Smooth muscle cell (in vitro differentiated cells): ENCODE results near the gene PAK4. TPM values are rescaled to one million over a fixed set of nuclear protein-coding genes. Genes with fewer than 3 reads are reported as not detected.

Experiments
- DNase-seq: peaks from one replicate; lab custom pipeline; 2025; ENCODE audit not compliant: unreplicated experiment; lab: John Stamatoyannopoulos, UW
- H2AFZ ChIP-seq: fragments of 200-600 bp; sonication (generic); 2 replicates; pipeline ENCODE4 v1.6.0; 2016; ENCODE audit warnings: antibody characterized with exemption, low read depth, mild to moderate bottlenecking
- H3F3A ChIP-seq: fragments of 200-600 bp; sonication (generic); 2 replicates; pipeline ENCODE4 v1.6.0; 2017; ENCODE audit warnings: antibody characterized with exemption, low read depth
- H3K27ac ChIP-seq: fragments of 200-600 bp; sonication (generic); 2 replicates; pipeline ENCODE4 v1.5.1; 2016; ENCODE audit warnings: low read depth, mild to moderate bottlenecking
- H3K27me3 ChIP-seq: fragments of 200-600 bp; sonication (generic); 2 replicates; pipeline ENCODE4 v1.6.1; 2016; ENCODE audit warnings: low read depth, mild to moderate bottlenecking
- H3K36me3 ChIP-seq: fragments of 200-600 bp; sonication (generic); 2 replicates; pipeline ENCODE4 v1.5.1; 2016; ENCODE audit warnings: low read depth
- H3K4me1 ChIP-seq: fragments of 200-600 bp; sonication (generic); 2 replicates; pipeline ENCODE4 v1.5.1; 2016; ENCODE audit warnings: low read depth
- H3K4me2 ChIP-seq: fragments of 200-600 bp; sonication (generic); 2 replicates; pipeline ENCODE4 v1.6.0; 2016; ENCODE audit warnings: mild to moderate bottlenecking
- H3K4me3 ChIP-seq: fragments of 200-600 bp; sonication (generic); 2 replicates; pipeline ENCODE4 v1.5.1; 2016; ENCODE audit warnings: mild to moderate bottlenecking
- H3K79me2 ChIP-seq: fragments of 200-600 bp; sonication (generic); 2 replicates; pipeline ENCODE4 v1.6.0; 2016; ENCODE audit warnings: low read depth, mild to moderate bottlenecking
- H3K9ac ChIP-seq: fragments of 200-600 bp; sonication (generic); 2 replicates; pipeline ENCODE4 v1.6.0; 2016; ENCODE audit warnings: low read depth
- H3K9me3 ChIP-seq: fragments of 200-600 bp; sonication (generic); replicated peaks from 2 replicates; pipeline ENCODE4 v1.5.1; 2016; ENCODE audit warnings: low read depth
- H4K20me1 ChIP-seq: fragments of 200-600 bp; sonication (generic); 2 replicates; pipeline ENCODE4 v1.6.0; 2016; ENCODE audit warnings: low read depth
- WGBS: methylation state at CpG from one replicate; pipeline ENCODE4 v1.1.7; 2016; ENCODE audit warnings: low lambda C conversion rate; 5-methylcytosine and 5-hydroxymethylcytosine counted together
- polyA plus RNA-seq: library from polyadenylated mRNA; unstranded; fragments of >200 nt; fragmentation: Nextera tagmentation; extraction: Ambion mirVana; gene quantifications from 2 replicates; pipeline ENCODE4 v1.2.1, GENCODE V29; 2016
- total RNA-seq: library from RNA; depleted of rRNA; stranded (reverse); fragments of >200 nt; gene quantifications from 2 replicates; pipeline ENCODE4 v1.2.3, GENCODE V29; 2014
- TF ChIP-seq, protein P1 (sequence below): fragments of 200-600 bp; sonication (generic); IDR thresholded peaks from 2 replicates; pipeline ENCODE4 v1.5.1; 2017; ENCODE audit warnings: borderline replicate concordance, mild to moderate bottlenecking, antibody characterized with exemption; ENCODE audit not compliant: insufficient read depth, poor library complexity, severe bottlenecking

The PAK4 gene
- total and polyA plus RNA-seq, 2 experiments from 2014 or later: 11.8 to 19.1 TPM

DNA sequence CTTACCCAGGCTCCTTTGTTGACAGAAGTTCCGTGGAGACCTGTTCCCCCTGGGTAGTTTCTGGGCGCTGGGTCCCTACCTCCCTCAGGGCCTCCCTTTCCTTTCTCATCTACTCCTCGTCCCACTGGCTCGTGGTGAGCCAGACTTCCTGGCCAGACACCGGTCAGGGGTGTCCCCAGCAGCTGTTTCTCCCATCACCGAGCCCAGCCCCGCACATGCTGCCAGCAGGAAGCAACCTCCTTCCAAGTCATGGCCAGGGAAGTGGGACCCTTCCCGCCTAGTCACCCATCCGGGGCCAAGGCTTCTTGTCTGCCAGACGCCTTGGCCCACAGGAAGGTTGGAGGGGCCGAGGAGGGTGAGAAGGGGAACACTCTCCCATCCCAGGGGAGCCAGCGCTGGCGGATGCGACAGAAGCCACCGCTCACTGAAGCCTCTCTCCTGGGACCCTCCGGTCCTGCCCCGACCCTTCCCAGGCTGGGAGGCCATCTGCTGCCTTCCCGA, 5.7 kb downstream of the PAK4 start:
- Histone ChIP-seq H3K36me3 (no peaks in the 10 kb centered on the region), H3K4me2 (no peak overlapping the region), H3K9ac (no peak overlapping the region), H3F3A (no peaks in the 10 kb centered on the region), H2AFZ (no peak overlapping the region), H3K27me3 (no peaks in the 10 kb centered on the region), H3K27ac (no peak overlapping the region), H4K20me1 (peaks cover 98% of the 10 kb centered on the region), H3K9me3 (no peaks in the 10 kb centered on the region), H3K79me2 (peaks cover 86% of the 10 kb centered on the region), H3K4me3 (no peak overlapping the region), H3K4me1 (peaks cover 8% of the 10 kb centered on the region)
- no peak for DNase-seq
- 74% methylated on average over 18 of the region's 18 CpGs for WGBS
- TF ChIP-seq, protein P1, sequence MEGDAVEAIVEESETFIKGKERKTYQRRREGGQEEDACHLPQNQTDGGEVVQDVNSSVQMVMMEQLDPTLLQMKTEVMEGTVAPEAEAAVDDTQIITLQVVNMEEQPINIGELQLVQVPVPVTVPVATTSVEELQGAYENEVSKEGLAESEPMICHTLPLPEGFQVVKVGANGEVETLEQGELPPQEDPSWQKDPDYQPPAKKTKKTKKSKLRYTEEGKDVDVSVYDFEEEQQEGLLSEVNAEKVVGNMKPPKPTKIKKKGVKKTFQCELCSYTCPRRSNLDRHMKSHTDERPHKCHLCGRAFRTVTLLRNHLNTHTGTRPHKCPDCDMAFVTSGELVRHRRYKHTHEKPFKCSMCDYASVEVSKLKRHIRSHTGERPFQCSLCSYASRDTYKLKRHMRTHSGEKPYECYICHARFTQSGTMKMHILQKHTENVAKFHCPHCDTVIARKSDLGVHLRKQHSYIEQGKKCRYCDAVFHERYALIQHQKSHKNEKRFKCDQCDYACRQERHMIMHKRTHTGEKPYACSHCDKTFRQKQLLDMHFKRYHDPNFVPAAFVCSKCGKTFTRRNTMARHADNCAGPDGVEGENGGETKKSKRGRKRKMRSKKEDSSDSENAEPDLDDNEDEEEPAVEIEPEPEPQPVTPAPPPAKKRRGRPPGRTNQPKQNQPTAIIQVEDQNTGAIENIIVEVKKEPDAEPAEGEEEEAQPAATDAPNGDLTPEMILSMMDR: no peak

GRCh38 chr19:39132344-39132969, 6.9 kb downstream of the PAK4 start:
- H3K9ac ChIP-seq: no peak overlapping the region
- H3K27me3 ChIP-seq: no peaks in the 10 kb centered on the region
- H3K27ac ChIP-seq: no peak overlapping the region
- H3K4me3 ChIP-seq: no peak overlapping the region
- H3K36me3 ChIP-seq: no peaks in the 10 kb centered on the region
- peaks cover 6% of the 10 kb centered on the region for H3K4me1 ChIP-seq
- H4K20me1 ChIP-seq: peaks cover 99% of the 10 kb centered on the region
- peaks cover 86% of the 10 kb centered on the region for H3K79me2 ChIP-seq
- TF ChIP-seq, protein P1: no peak
- H2AFZ ChIP-seq: no peak overlapping the region
- no peak overlapping the region for H3K4me2 ChIP-seq
- WGBS: 89% methylated on average over 20 of the region's 20 CpGs
- no peaks in the 10 kb centered on the region for H3K9me3 ChIP-seq
- no peaks in the 10 kb centered on the region for H3F3A ChIP-seq
- DNase-seq: no peak

DNA sequence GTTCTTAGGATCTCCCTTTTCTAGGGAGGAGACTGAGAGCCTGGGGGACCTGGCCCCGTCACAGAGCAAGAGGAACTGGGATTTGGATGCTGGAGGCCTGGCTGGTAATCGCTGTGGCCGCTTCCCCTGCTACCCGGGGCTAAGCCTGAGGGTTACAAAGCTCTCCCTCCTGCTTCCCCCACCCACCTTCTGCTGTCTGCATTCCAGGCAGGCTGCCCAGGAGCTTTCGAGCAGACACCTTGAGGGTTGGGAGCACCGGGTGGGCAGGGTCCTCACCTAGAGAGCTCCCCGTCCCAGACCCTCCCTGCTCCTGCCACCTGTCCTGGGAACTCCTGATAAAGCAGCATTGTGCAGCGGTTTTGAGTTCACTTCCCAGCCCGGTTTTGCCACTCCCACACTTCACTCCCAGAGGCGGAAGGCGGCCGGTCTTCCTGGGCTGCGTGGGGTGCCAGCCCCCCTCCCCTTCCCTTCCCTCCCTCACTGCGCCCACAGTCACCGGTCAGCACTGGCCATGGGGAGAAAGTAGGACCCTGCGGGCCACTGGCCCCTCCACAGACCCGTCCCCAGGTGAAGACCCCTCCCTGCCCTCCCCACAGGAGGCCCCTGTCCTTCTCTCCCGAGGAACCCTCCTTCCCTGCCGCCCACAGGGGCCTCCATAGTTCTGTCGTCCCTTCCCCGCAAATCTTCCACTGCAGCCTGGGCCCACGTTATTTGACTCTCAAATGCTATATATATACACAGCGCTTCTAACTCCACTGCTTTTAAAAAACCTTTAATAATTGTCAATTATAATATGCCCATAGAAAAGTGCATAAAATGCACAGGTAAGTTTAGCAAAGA, 8.1 kb downstream of the PAK4 start:
- Histone ChIP-seq H2AFZ (no peak overlapping the region), H3K79me2 (peaks cover 84% of the 10 kb centered on the region), H3F3A (no peaks in the 10 kb centered on the region), H4K20me1 (peaks cover 99% of the 10 kb centered on the region), H3K36me3 (no peaks in the 10 kb centered on the region), H3K27me3 (no peaks in the 10 kb centered on the region), H3K4me3 (no peak overlapping the region), H3K4me2 (no peak overlapping the region), H3K9ac (no peak overlapping the region), H3K27ac (no peak overlapping the region), H3K4me1 (peaks cover 11% of the 10 kb centered on the region), H3K9me3 (no peaks in the 10 kb centered on the region)
- TF ChIP-seq, protein P1: no peak
- DNase-seq: no peak
- 59% methylated on average over 18 of the region's 23 CpGs for WGBS
